T-helper 2 cell treated with Interferon-gamma antibody and Interleukin-4, amounts not matched to agents 5 μg/mL and 100 μg/mL, for 36 hours (primary cell): ENCODE results near the gene PRPF40B.

ENCODE experiments used
- DNase-seq: peaks from one replicate; pipeline ENCODE4 v3.0.0; 2021; ENCODE audit warnings: low spot score
- H3K27ac Mint-ChIP-seq: one replicate; pipeline ENCODE4 v1.8.0; 2021; ENCODE audit warnings: mild to moderate bottlenecking, mixed read lengths
- H3K27me3 Mint-ChIP-seq: one replicate; pipeline ENCODE4 v1.8.0; 2021; ENCODE audit warnings: low read depth, mixed read lengths
- H3K36me3 Mint-ChIP-seq: one replicate; pipeline ENCODE4 v1.8.0; 2021; ENCODE audit warnings: low read depth, mixed read lengths
- H3K4me1 Mint-ChIP-seq: one replicate; pipeline ENCODE4 v1.8.0; 2021; ENCODE audit warnings: low read depth, mixed read lengths
- H3K4me3 Mint-ChIP-seq: one replicate; pipeline ENCODE4 v1.8.0; 2022; ENCODE audit warnings: mild to moderate bottlenecking, moderate library complexity, mixed read lengths
- H3K9me3 Mint-ChIP-seq: one replicate; pipeline ENCODE4 v1.8.0; 2021; ENCODE audit warnings: mixed read lengths

The PRPF40B gene

GRCh38 chr12:49666176-49666575, 42.8 kb downstream of the PRPF40B start:
- Mint-ChIP-seq H3K4me3 (no peak overlapping the region), H3K27ac (no peak overlapping the region), H3K27me3 (no peaks in the 10 kb centered on the region), H3K9me3 (no peaks in the 10 kb centered on the region), H3K4me1 (peaks cover 69% of the 10 kb centered on the region), H3K36me3 (peaks cover 27% of the 10 kb centered on the region)
- DNase-seq, result no peak

GRCh38 chr12:49667325-49668090, 44.1 kb downstream of the PRPF40B start:
- Mint-ChIP-seq H3K4me3 (no peak overlapping the region), H3K9me3 (no peaks in the 10 kb centered on the region), H3K36me3 (peaks cover 16% of the 10 kb centered on the region), H3K4me1 (peaks cover 67% of the 10 kb centered on the region), H3K27me3 (no peaks in the 10 kb centered on the region), H3K27ac (peak overlapping the region; percentile 8)
- no peak for DNase-seq

GRCh38 chr12:49669796-49670195, 46.4 kb downstream of the PRPF40B start:
- Mint-ChIP-seq H3K27ac (no peak overlapping the region), H3K36me3 (peaks cover 9% of the 10 kb centered on the region), H3K4me3 (no peak overlapping the region), H3K27me3 (no peaks in the 10 kb centered on the region), H3K9me3 (no peaks in the 10 kb centered on the region), H3K4me1 (peaks cover 64% of the 10 kb centered on the region)
- no peak for DNase-seq

GRCh38 chr12:49671031-49671765, 47.8 kb downstream of the PRPF40B start:
- Mint-ChIP-seq H3K9me3 (no peaks in the 10 kb centered on the region), H3K4me3 (peak overlapping the region; percentile 49), H3K36me3 (peaks cover 6% of the 10 kb centered on the region), H3K27ac (peak overlapping the region; percentile 84), H3K27me3 (no peaks in the 10 kb centered on the region), H3K4me1 (peaks cover 68% of the 10 kb centered on the region)
- DNase-seq, result no peak

GRCh38 chr12:49672301-49673217, 49.2 kb downstream of the PRPF40B start:
- Mint-ChIP-seq H3K36me3 (peaks cover 6% of the 10 kb centered on the region), H3K27ac (peak overlapping the region; percentile 76), H3K4me1 (peaks cover 69% of the 10 kb centered on the region), H3K4me3 (no peak overlapping the region), H3K27me3 (no peaks in the 10 kb centered on the region), H3K9me3 (no peaks in the 10 kb centered on the region)
- DNase-seq, result no peak

- DNase-seq, result no peak
- Mint-ChIP-seq H3K4me1 (peaks cover 62% of the 10 kb centered on the region), H3K27ac (peak overlapping the region; percentile 51), H3K4me3 (peak overlapping the region; percentile 42), H3K36me3 (peaks cover 4% of the 10 kb centered on the region), H3K9me3 (no peaks in the 10 kb centered on the region), H3K27me3 (no peaks in the 10 kb centered on the region)
Observed at GRCh38 chr12:49673446-49674317, 50.3 kb downstream of the PRPF40B start.

GRCh38 chr12:49674318-49674981, 51.1 kb downstream of the PRPF40B start:
- no peak for DNase-seq
- H3K9me3 Mint-ChIP-seq, result no peaks in the 10 kb centered on the region

GRCh38 chr12:49675137-49675536, 51.8 kb downstream of the PRPF40B start:
- H3K4me3 Mint-ChIP-seq, result no peak overlapping the region
- H3K9me3 Mint-ChIP-seq, result no peaks in the 10 kb centered on the region
- H3K4me1 Mint-ChIP-seq, result peaks cover 58% of the 10 kb centered on the region
- no peaks in the 10 kb centered on the region for H3K36me3 Mint-ChIP-seq
- no peaks in the 10 kb centered on the region for H3K27me3 Mint-ChIP-seq
- DNase-seq, result no peak
- no peak overlapping the region for H3K27ac Mint-ChIP-seq

More at GRCh38 chr12:49674318-49674981, 51.1 kb downstream of the PRPF40B start:
- H3K4me1 Mint-ChIP-seq, result peaks cover 62% of the 10 kb centered on the region
- H3K4me3 Mint-ChIP-seq, result no peak overlapping the region
- peak overlapping the region; percentile 51 for H3K27ac Mint-ChIP-seq
- no peaks in the 10 kb centered on the region for H3K27me3 Mint-ChIP-seq
- peaks cover 4% of the 10 kb centered on the region for H3K36me3 Mint-ChIP-seq

- no peak for DNase-seq
- no peak overlapping the region for H3K27ac Mint-ChIP-seq
- H3K4me3 Mint-ChIP-seq, result no peak overlapping the region
- no peaks in the 10 kb centered on the region for H3K36me3 Mint-ChIP-seq
- H3K9me3 Mint-ChIP-seq, result no peaks in the 10 kb centered on the region
- H3K27me3 Mint-ChIP-seq, result no peaks in the 10 kb centered on the region
- H3K4me1 Mint-ChIP-seq, result peaks cover 32% of the 10 kb centered on the region
Observed at GRCh38 chr12:49678711-49679110, 55.4 kb downstream of the PRPF40B start.

- no peak for DNase-seq
- H3K27me3 Mint-ChIP-seq, result no peaks in the 10 kb centered on the region
- peaks cover 26% of the 10 kb centered on the region for H3K4me1 Mint-ChIP-seq
- no peak overlapping the region for H3K27ac Mint-ChIP-seq
- H3K9me3 Mint-ChIP-seq, result no peaks in the 10 kb centered on the region
- no peak overlapping the region for H3K4me3 Mint-ChIP-seq
- no peaks in the 10 kb centered on the region for H3K36me3 Mint-ChIP-seq
Observed at GRCh38 chr12:49680075-49680474, 56.7 kb downstream of the PRPF40B start.

GRCh38 chr12:49683599-49684309, 60.4 kb downstream of the PRPF40B start:
- H3K9me3 Mint-ChIP-seq, result no peaks in the 10 kb centered on the region
- H3K36me3 Mint-ChIP-seq, result no peaks in the 10 kb centered on the region
- H3K27me3 Mint-ChIP-seq, result no peaks in the 10 kb centered on the region
- DNase-seq, result no peak
- H3K4me3 Mint-ChIP-seq, result no peak overlapping the region
- no peak overlapping the region for H3K27ac Mint-ChIP-seq
- H3K4me1 Mint-ChIP-seq, result peaks cover 16% of the 10 kb centered on the region

- H3K27ac Mint-ChIP-seq, result no peak overlapping the region
- no peaks in the 10 kb centered on the region for H3K27me3 Mint-ChIP-seq
- no peak for DNase-seq
- H3K36me3 Mint-ChIP-seq, result no peaks in the 10 kb centered on the region
- H3K4me3 Mint-ChIP-seq, result no peak overlapping the region
- peaks cover 19% of the 10 kb centered on the region for H3K4me1 Mint-ChIP-seq
- H3K9me3 Mint-ChIP-seq, result no peaks in the 10 kb centered on the region
Observed at GRCh38 chr12:49684310-49684854, 61.0 kb downstream of the PRPF40B start.
